Panc1 (cell line): ENCODE results near the gene PEPD. TPM values are rescaled to one million over a fixed set of nuclear protein-coding genes. Genes with fewer than 3 reads are reported as not detected.

Experiments
- ATAC-seq: fragments of 200-7000 bp; cut with Tn5 transposase; 2 replicates; pipeline ENCODE4 v1.9.1; 2020; ENCODE audit warnings: mild to moderate bottlenecking, moderate library complexity
- BruUV-seq: library from RNA; stranded (reverse); fragments of 400-500 nt; replicated peaks from 2 replicates; lab custom pipeline; 2021; lab: Mats Ljungman, UMichigan
- CTCF ChIA-PET: fragments of 300-600 bp; sonication (Branson Sonifier 250); formaldehyde crosslinking; loops from one replicate; lab custom pipeline; 2022; ENCODE audit warnings: antibody characterized with exemption; lab: Charles Lee
- POLR2A ChIA-PET: fragments of 300-600 bp; sonication (Branson Sonifier 250); formaldehyde crosslinking; loops from one replicate; lab custom pipeline; 2022; ENCODE audit warnings: antibody characterized with exemption; lab: Charles Lee
- DNase-seq: peaks from one replicate; pipeline ENCODE4 v3.0.0-alpha.2; 2010; ENCODE audit warnings: low read depth, low spot score
- H3K27ac ChIP-seq: 2 replicates; pipeline ENCODE4 v1.5.1; 2011; ENCODE audit warnings: mild to moderate bottlenecking, low read length, inconsistent platforms
- H3K27me3 ChIP-seq: fragments of 200-500 bp; sonication (Bioruptor generic); 2 replicates; pipeline ENCODE4 v1.6.0; 2014; ENCODE audit warnings: low read length, inconsistent platforms; ENCODE audit not compliant: control insufficient read depth, insufficient read depth
- H3K36me3 ChIP-seq: fragments of 200-500 bp; sonication (Bioruptor generic); 2 replicates; pipeline ENCODE4 v1.5.1; 2014; ENCODE audit warnings: inconsistent platforms, mild to moderate bottlenecking, low read length, moderate library complexity; ENCODE audit not compliant: control insufficient read depth, insufficient read depth
- H3K4me1 ChIP-seq: 2 replicates; pipeline ENCODE4 v1.5.1; 2011; ENCODE audit warnings: inconsistent platforms, mild to moderate bottlenecking, low read length, moderate library complexity; ENCODE audit not compliant: control insufficient read depth, insufficient read depth
- H3K4me3 ChIP-seq, 2 experiments: 2 replicates each; pipeline ENCODE4 v1.5.1; 2011 to 2012; ENCODE audit warnings: low read depth in 2 of 2, low read length in 2 of 2, mild to moderate bottlenecking in 2 of 2, inconsistent platforms in 1 of 2, moderate library complexity in 1 of 2
- H3K9me3 ChIP-seq: fragments of 200-500 bp; sonication (Bioruptor generic); 2 replicates; pipeline ENCODE4 v1.5.1; 2014; ENCODE audit warnings: low read depth, mild to moderate bottlenecking, inconsistent platforms, low read length, moderate library complexity; ENCODE audit not compliant: control insufficient read depth, insufficient read depth
- POLR2AphosphoS5 ChIP-seq: IDR thresholded peaks from 2 replicates; pipeline ENCODE4 v1.6.1; 2012; ENCODE audit warnings: mild to moderate bottlenecking, low read depth, low read length, moderate library complexity
- SIN3A ChIP-seq: IDR thresholded peaks from 2 replicates; pipeline ENCODE4 v1.6.1; 2012; ENCODE audit warnings: low read depth, mild to moderate bottlenecking, low read length, moderate library complexity, borderline replicate concordance; ENCODE audit not compliant: insufficient read depth
- TCF7L2 ChIP-seq: IDR thresholded peaks from 2 replicates; pipeline ENCODE4 v1.6.1; 2011; ENCODE audit warnings: mild to moderate bottlenecking, low read depth, low read length, inconsistent platforms
- in situ Hi-C: cut with HindIII; loops from 2 replicates; pipeline ENCODE4 v1.10.0; 2016; ENCODE audit warnings: low sequenced_read_pairs, low pct_unique_long_range_greater_than_20kb
- intact Hi-C: fragments of 100-400 bp; cut with micrococcal nuclease; formaldehyde crosslinking; loops from one replicate; pipeline ENCODE4 v1.10.0; 2022; ENCODE audit not compliant: unreplicated experiment
- total RNA-seq: library from RNA; stranded (reverse); gene quantifications from one replicate; pipeline ENCODE4 v1.2.1, GENCODE V29; 2021; ENCODE audit not compliant: unreplicated experiment
- TF ChIP-seq, protein P1 (sequence below): fragments of 450-650 bp; IDR thresholded peaks from 2 replicates; pipeline ENCODE4 v1.5.1; 2017; ENCODE audit warnings: mild to moderate bottlenecking
- TF ChIP-seq, protein P2 (sequence below), 2 experiments: IDR thresholded peaks; 2 replicates each; pipeline ENCODE4 v1.6.1; 2011 to 2012; ENCODE audit warnings: low read depth in 2 of 2, control low read depth in 1 of 2, low read length in 1 of 2, mild to moderate bottlenecking in 1 of 2, moderate library complexity in 1 of 2; ENCODE audit not compliant: insufficient read depth in 1 of 2

PEPD gene
- total RNA-seq, 1 experiment from 2014 or later = 102 TPM

DNA sequence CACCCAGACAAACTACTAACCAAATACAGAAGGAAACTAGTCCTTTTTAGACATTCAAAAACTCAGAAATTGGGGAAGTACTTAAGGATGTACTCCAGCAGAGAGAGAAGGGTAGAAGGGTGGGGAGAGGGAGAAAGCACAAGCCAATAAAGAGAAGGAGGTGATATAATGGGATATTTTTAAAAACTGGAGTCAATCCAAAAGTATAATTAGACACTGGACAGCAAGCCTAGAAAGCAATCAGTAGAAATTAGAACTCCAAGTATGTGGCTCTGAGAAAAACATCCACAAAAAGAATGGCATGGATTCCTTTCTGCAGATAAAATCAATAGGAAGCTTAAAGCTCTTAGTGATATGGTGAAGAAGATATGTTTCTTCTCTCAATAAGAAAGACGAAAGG, 55.8 kb downstream of the PEPD start:
- Histone ChIP-seq H3K27ac (no peak overlapping the region), H3K4me3 (no peak overlapping the region), H3K9me3 (no peaks in the 10 kb centered on the region), H3K4me1 (no peaks in the 10 kb centered on the region), H3K36me3 (no peaks in the 10 kb centered on the region), H3K27me3 (no peaks in the 10 kb centered on the region)
- BruUV-seq = no TSS peak
- ATAC-seq = no peak
- DNase-seq = no peak
- CTCF ChIA-PET = no interaction called here
- intact Hi-C loops = no loop called here
- TF ChIP-seq, protein P1, sequence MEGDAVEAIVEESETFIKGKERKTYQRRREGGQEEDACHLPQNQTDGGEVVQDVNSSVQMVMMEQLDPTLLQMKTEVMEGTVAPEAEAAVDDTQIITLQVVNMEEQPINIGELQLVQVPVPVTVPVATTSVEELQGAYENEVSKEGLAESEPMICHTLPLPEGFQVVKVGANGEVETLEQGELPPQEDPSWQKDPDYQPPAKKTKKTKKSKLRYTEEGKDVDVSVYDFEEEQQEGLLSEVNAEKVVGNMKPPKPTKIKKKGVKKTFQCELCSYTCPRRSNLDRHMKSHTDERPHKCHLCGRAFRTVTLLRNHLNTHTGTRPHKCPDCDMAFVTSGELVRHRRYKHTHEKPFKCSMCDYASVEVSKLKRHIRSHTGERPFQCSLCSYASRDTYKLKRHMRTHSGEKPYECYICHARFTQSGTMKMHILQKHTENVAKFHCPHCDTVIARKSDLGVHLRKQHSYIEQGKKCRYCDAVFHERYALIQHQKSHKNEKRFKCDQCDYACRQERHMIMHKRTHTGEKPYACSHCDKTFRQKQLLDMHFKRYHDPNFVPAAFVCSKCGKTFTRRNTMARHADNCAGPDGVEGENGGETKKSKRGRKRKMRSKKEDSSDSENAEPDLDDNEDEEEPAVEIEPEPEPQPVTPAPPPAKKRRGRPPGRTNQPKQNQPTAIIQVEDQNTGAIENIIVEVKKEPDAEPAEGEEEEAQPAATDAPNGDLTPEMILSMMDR = no peak
- no peak for TF ChIP-seq TCF7L2
- TF ChIP-seq SIN3A = no peak
- TF ChIP-seq, protein P2, sequence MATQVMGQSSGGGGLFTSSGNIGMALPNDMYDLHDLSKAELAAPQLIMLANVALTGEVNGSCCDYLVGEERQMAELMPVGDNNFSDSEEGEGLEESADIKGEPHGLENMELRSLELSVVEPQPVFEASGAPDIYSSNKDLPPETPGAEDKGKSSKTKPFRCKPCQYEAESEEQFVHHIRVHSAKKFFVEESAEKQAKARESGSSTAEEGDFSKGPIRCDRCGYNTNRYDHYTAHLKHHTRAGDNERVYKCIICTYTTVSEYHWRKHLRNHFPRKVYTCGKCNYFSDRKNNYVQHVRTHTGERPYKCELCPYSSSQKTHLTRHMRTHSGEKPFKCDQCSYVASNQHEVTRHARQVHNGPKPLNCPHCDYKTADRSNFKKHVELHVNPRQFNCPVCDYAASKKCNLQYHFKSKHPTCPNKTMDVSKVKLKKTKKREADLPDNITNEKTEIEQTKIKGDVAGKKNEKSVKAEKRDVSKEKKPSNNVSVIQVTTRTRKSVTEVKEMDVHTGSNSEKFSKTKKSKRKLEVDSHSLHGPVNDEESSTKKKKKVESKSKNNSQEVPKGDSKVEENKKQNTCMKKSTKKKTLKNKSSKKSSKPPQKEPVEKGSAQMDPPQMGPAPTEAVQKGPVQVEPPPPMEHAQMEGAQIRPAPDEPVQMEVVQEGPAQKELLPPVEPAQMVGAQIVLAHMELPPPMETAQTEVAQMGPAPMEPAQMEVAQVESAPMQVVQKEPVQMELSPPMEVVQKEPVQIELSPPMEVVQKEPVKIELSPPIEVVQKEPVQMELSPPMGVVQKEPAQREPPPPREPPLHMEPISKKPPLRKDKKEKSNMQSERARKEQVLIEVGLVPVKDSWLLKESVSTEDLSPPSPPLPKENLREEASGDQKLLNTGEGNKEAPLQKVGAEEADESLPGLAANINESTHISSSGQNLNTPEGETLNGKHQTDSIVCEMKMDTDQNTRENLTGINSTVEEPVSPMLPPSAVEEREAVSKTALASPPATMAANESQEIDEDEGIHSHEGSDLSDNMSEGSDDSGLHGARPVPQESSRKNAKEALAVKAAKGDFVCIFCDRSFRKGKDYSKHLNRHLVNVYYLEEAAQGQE (IDR thresholded peaks at IDR 0.05; ENCODE audit: insufficient read depth in 1 of 2, low read depth in 2 of 2, low read length in 1 of 2) = no peak
- TF ChIP-seq POLR2AphosphoS5 = no peak
- POLR2A ChIA-PET = no interaction called here
- in situ Hi-C loops = no loop called here

DNA sequence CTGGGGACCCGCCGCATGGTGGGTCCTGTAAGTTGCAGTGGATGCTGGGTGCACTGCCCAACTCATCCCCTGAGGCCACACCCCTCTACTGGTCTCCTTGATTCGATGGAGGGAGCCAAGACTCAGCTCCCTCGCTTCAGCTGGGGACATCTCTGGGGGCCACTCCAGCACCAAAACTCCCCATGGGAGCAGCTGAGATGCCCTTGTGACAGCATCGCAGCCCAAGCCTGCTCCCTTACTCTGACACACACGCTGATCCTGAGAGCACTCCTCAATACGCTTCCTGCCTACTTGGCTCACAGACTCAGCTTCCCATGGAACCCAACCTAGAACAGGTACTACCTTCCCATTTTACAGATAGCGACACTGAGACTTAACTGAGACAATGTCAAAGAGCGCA, 56.2 kb downstream of the PEPD start:
- Histone ChIP-seq H3K27ac (no peak overlapping the region), H3K4me1 (no peaks in the 10 kb centered on the region), H3K36me3 (no peaks in the 10 kb centered on the region), H3K9me3 (no peaks in the 10 kb centered on the region), H3K27me3 (no peaks in the 10 kb centered on the region), H3K4me3 (no peak overlapping the region)
- POLR2A ChIA-PET = no interaction called here
- intact Hi-C loops (no loop called here), in situ Hi-C loops (no loop called here)
- TF ChIP-seq POLR2AphosphoS5 = no peak
- TF ChIP-seq, protein P1 = no peak
- no peak for TF ChIP-seq TCF7L2
- no peak for TF ChIP-seq SIN3A
- TF ChIP-seq, protein P2 (IDR thresholded peaks at IDR 0.05; ENCODE audit: insufficient read depth in 1 of 2, low read depth in 2 of 2, low read length in 1 of 2) = no peak
- ATAC-seq (no peak), DNase-seq (no peak)
- BruUV-seq = no TSS peak
- CTCF ChIA-PET = no interaction called here
